Measurements from ENCODE around the gene AMOTL1.

DNA sequence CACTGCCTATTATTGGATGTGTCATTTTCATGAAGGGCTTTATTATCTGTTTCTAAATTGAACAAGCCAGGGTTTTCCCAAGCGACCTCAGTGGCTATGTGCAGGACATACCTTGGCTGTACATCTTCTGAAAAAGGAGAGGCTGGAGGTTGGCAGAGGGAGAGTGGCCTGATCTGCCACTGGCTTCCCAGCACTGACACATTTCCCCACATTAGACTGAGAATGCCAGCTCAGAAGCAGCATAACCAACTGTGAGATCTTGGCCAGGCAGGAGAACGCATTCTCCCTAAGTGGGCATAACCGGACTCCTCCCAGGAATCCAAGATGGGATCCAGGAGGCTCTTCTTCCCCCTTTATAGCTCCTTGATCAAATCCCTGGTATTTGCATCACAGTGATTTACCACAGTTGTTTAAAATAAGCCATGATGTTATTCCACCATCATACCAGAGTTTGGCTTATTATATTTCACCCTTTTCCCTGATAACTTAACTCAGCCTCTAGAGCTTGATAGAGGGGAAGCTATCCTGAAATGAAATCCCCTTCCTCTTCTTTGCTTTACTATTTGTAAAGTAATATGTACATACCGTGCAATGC, 33.8 kb downstream of the AMOTL1 start:
- TF ChIP-seq ZNF274 (IDR thresholded peaks at IDR 0.05; ENCODE audit: low read depth, low read length) (no peak), YY1 (IDR thresholded peaks at IDR 0.05; ENCODE audit: insufficient read depth, insufficient read length) (no peak), SUZ12 (IDR thresholded peaks at IDR 0.05; ENCODE audit: extremely low read depth, insufficient read depth, insufficient read length) (no peak)
